HepG2 (cell line): ENCODE data around the gene VGLL1. TPM values are rescaled to one million over a fixed set of nuclear protein-coding genes. Genes with fewer than 3 reads are reported as not detected.
A peak's percentile ranks its signal among the peaks of the same experiment; 100 is the strongest.

Source experiments
- HINFP ChIP-seq: sonication (generic); formaldehyde crosslinking; IDR thresholded peaks from 2 replicates; pipeline ENCODE4 v1.4.0; 2020; ENCODE audit warnings: low read depth, mild to moderate bottlenecking, missing genetic modification reagents
- HMG20B ChIP-seq: conservative IDR thresholded peaks from 2 replicates; pipeline ENCODE4 v1.6.1; 2016; ENCODE audit warnings: missing genetic modification reagents, missing compliant biosample characterization
- ISX ChIP-seq: sonication (generic); formaldehyde crosslinking; conservative IDR thresholded peaks from 2 replicates; pipeline ENCODE4 v1.5.0; 2020; ENCODE audit warnings: missing genetic modification reagents
- JUND ChIP-seq: sonication (generic); formaldehyde crosslinking; IDR thresholded peaks from 2 replicates; pipeline ENCODE4 v1.8.0; 2022; ENCODE audit warnings: mild to moderate bottlenecking, missing genetic modification reagents
- KMT2A ChIP-seq: sonication (generic); formaldehyde crosslinking; IDR thresholded peaks from 2 replicates; pipeline ENCODE4 v1.4.0; 2020; ENCODE audit warnings: missing genetic modification reagents
- MAZ ChIP-seq, 2 experiments: sonication (generic) in 1 of 2; formaldehyde crosslinking in 1 of 2; IDR thresholded peaks; 2 replicates each; pipeline versions ENCODE4 v1.5.0 to v1.6.1; 2012 to 2020; ENCODE audit warnings: low read depth in 2 of 2, mild to moderate bottlenecking in 2 of 2, borderline replicate concordance in 1 of 2, improper control_type of control experiment in 1 of 2, low read length in 1 of 2, missing genetic modification reagents in 1 of 2, moderate library complexity in 1 of 2
- MTA3 ChIP-seq: sonication (generic); formaldehyde crosslinking; IDR thresholded peaks from 2 replicates; pipeline ENCODE4 v1.4.0; 2020; ENCODE audit warnings: missing genetic modification reagents
- PHF5A ChIP-seq: IDR thresholded peaks from one replicate; pipeline ENCODE4 v1.6.1; 2018; ENCODE audit warnings: low read depth, missing genetic modification reagents; ENCODE audit not compliant: unreplicated experiment
- PLSCR1 ChIP-seq: sonication (generic); formaldehyde crosslinking; IDR thresholded peaks from 2 replicates; pipeline ENCODE4 v1.5.0; 2020; ENCODE audit warnings: missing genetic modification reagents, mild to moderate bottlenecking, borderline replicate concordance
- RAD21 ChIP-seq: fragments of 450-650 bp; formaldehyde crosslinking; IDR thresholded peaks from 2 replicates; pipeline ENCODE4 v1.5.0; 2020; ENCODE audit warnings: mild to moderate bottlenecking
- SAP130 ChIP-seq: IDR thresholded peaks from 2 replicates; pipeline ENCODE4 v1.6.1; 2016; ENCODE audit warnings: low read depth
- THAP11 ChIP-seq: IDR thresholded peaks from 2 replicates; pipeline ENCODE4 v1.6.1; 2016; ENCODE audit warnings: missing biosample characterization, missing genetic modification reagents
- ZBED4 ChIP-seq: sonication (generic); formaldehyde crosslinking; IDR thresholded peaks from 2 replicates; pipeline ENCODE4 v1.4.0; 2020; ENCODE audit warnings: missing genetic modification reagents, borderline replicate concordance
- ZBTB33 ChIP-seq: sonication (generic); formaldehyde crosslinking; IDR thresholded peaks from 2 replicates; pipeline ENCODE4 v1.4.0; 2020; ENCODE audit warnings: missing genetic modification reagents
- ZBTB49 ChIP-seq: sonication (generic); formaldehyde crosslinking; IDR thresholded peaks from 2 replicates; pipeline ENCODE4 v1.4.0; 2020; ENCODE audit warnings: missing genetic modification reagents, borderline replicate concordance
- ZFP37 ChIP-seq: sonication (generic); formaldehyde crosslinking; IDR thresholded peaks from 2 replicates; pipeline ENCODE4 v1.4.0; 2020; ENCODE audit warnings: missing genetic modification reagents, borderline replicate concordance
- ZNF354B ChIP-seq: sonication (generic); formaldehyde crosslinking; IDR thresholded peaks from 2 replicates; pipeline ENCODE4 v1.8.0; 2022; ENCODE audit warnings: mild to moderate bottlenecking, missing genetic modification reagents
- ZNF614 ChIP-seq: IDR thresholded peaks from 2 replicates; pipeline ENCODE4 v1.6.1; 2018; ENCODE audit warnings: missing biosample characterization, missing genetic modification reagents, inconsistent platforms, borderline replicate concordance
- polyA plus RNA-seq, 8 experiments: library from polyadenylated mRNA; depleted of rRNA in 3 of 8; stranded (reverse) in 7 of 8; unstranded in 1 of 8; fragments of >200 nt; fragmentation: Illumina TruSeq in 4 of 8; extraction: Trizol in 4 of 8; gene quantifications; 2 replicates each; pipeline versions ENCODE4 v1.2.1 to v1.2.3, GENCODE V29; 2011 to 2016; ENCODE audit warnings: low read depth in 4 of 8, missing spikeins in 1 of 8, mixed read lengths in 1 of 8; ENCODE audit not compliant: insufficient read depth in 1 of 8
- total RNA-seq, 5 experiments: library from RNA; depleted of rRNA; stranded (reverse); fragments of >200 nt; fragmentation: Illumina TruSeq; extraction: Trizol; gene quantifications; 2 replicates each; pipeline ENCODE4 v1.2.3, GENCODE V29; 2016; ENCODE audit warnings: low read depth in 1 of 5

The VGLL1 gene
- total and polyA plus RNA-seq, 2 of the 13 experiments (the other 11 are each of a cell fraction or from before 2014, with no cell fraction given) = not detected

GRCh38 chrX:136496764-136497555, 35.1 kb upstream of the VGLL1 start (continued):
- TF ChIP-seq HINFP (CRISPR knock-in tag) = no peak
- TF ChIP-seq HMG20B = no peak
- TF ChIP-seq ZNF614 = no peak
- TF ChIP-seq THAP11 (CRISPR knock-in tag) = peak; percentile 63; the same call in 1 of the 2 replicates
- TF ChIP-seq JUND (CRISPR knock-in tag) = no peak
- no peak for TF ChIP-seq KMT2A
- no peak for TF ChIP-seq ZBTB49
- TF ChIP-seq MTA3 (CRISPR knock-in tag) = no peak
- no peak for TF ChIP-seq ZBTB33 (CRISPR knock-in tag)
- no peak for TF ChIP-seq MAZ (IDR thresholded peaks at IDR 0.05; ENCODE audit: borderline replicate concordance, low read depth, low read length)
- no peak; the same call in 1 of the 2 replicates for TF ChIP-seq MAZ (CRISPR knock-in tag; IDR thresholded peaks at IDR 0.05; ENCODE audit: low read depth)
- TF ChIP-seq ZBED4 (CRISPR knock-in tag) = no peak
- TF ChIP-seq ISX (CRISPR knock-in tag) = no peak
- TF ChIP-seq SAP130 = peak; percentile 28; the same call in 1 of the 2 replicates
- TF ChIP-seq ZFP37 (CRISPR knock-in tag) = no peak
- no peak for TF ChIP-seq PHF5A
- no peak for TF ChIP-seq ZNF354B
- TF ChIP-seq RAD21 (CRISPR knock-in tag) = 0 out of 2 replicates have a peak, but pooled peaks have one; percentile 10
- TF ChIP-seq PLSCR1 = no peak
